HepG2 (cell line): ENCODE data around the gene MORN1. TPM values are rescaled to one million over a fixed set of nuclear protein-coding genes. Genes with fewer than 3 reads are reported as not detected.

ENCODE experiments used
- FOSL1 ChIP-seq: sonication (generic); formaldehyde crosslinking; IDR thresholded peaks from 2 replicates; pipeline ENCODE4 v1.9.0; 2021; ENCODE audit warnings: missing genetic modification reagents, borderline replicate concordance
- GATAD1 ChIP-seq: IDR thresholded peaks from 2 replicates; pipeline ENCODE4 v1.6.1; 2016; ENCODE audit warnings: missing genetic modification reagents, missing compliant biosample characterization
- HMGA1 ChIP-seq: sonication (generic); formaldehyde crosslinking; conservative IDR thresholded peaks from 2 replicates; pipeline ENCODE4 v1.4.0; 2020; ENCODE audit warnings: missing genetic modification reagents
- ISL2 ChIP-seq: sonication (generic); formaldehyde crosslinking; IDR thresholded peaks from 2 replicates; pipeline ENCODE4 v1.5.0; 2020; ENCODE audit warnings: missing genetic modification reagents
- MAF1 ChIP-seq: sonication (generic); formaldehyde crosslinking; IDR thresholded peaks from 2 replicates; pipeline ENCODE4 v1.5.0; 2020; ENCODE audit warnings: missing genetic modification reagents, borderline replicate concordance
- MAFK ChIP-seq, 2 experiments: IDR thresholded peaks in 1 of 2; conservative IDR thresholded peaks in 1 of 2; 2 replicates each; pipeline ENCODE4 v1.6.1; 2011; ENCODE audit warnings: improper control_type of control experiment in 2 of 2, low read length in 2 of 2
- NR1H2 ChIP-seq: sonication (generic); formaldehyde crosslinking; IDR thresholded peaks from 2 replicates; pipeline ENCODE4 v1.8.1; 2022; ENCODE audit warnings: low read depth, missing genetic modification reagents, borderline replicate concordance
- REL ChIP-seq: sonication (generic); formaldehyde crosslinking; conservative IDR thresholded peaks from 2 replicates; pipeline ENCODE4 v1.8.0; 2022; ENCODE audit warnings: mild to moderate bottlenecking, missing genetic modification reagents, moderate library complexity
- RFXANK ChIP-seq: IDR thresholded peaks from 2 replicates; pipeline ENCODE4 v1.6.1; 2016
- RXRA ChIP-seq: sonication (generic); formaldehyde crosslinking; IDR thresholded peaks from 2 replicates; pipeline ENCODE4 v1.5.1; 2020; ENCODE audit warnings: missing genetic modification reagents
- TOE1 ChIP-seq: sonication (generic); formaldehyde crosslinking; IDR thresholded peaks from 2 replicates; pipeline ENCODE4 v1.4.0; 2020; ENCODE audit warnings: mild to moderate bottlenecking, missing genetic modification reagents
- ZBTB7B ChIP-seq: sonication (generic); formaldehyde crosslinking; IDR thresholded peaks from 2 replicates; pipeline ENCODE4 v1.4.0; 2020; ENCODE audit warnings: missing genetic modification reagents
- ZFX ChIP-seq: sonication (generic); formaldehyde crosslinking; IDR thresholded peaks from 2 replicates; pipeline ENCODE4 v1.4.0; 2020; ENCODE audit warnings: mild to moderate bottlenecking, low read depth, missing genetic modification reagents, moderate library complexity
- ZNF44 ChIP-seq: sonication (generic); formaldehyde crosslinking; IDR thresholded peaks from 2 replicates; pipeline ENCODE4 v1.5.1; 2020; ENCODE audit warnings: mild to moderate bottlenecking, missing genetic modification reagents
- ZNF746 ChIP-seq: sonication (generic); formaldehyde crosslinking; IDR thresholded peaks from 2 replicates; pipeline ENCODE4 v1.8.0; 2022; ENCODE audit warnings: mild to moderate bottlenecking, missing genetic modification reagents
- ZNF749 ChIP-seq: sonication (generic); formaldehyde crosslinking; IDR thresholded peaks from 2 replicates; pipeline ENCODE4 v1.8.0; 2022; ENCODE audit warnings: mild to moderate bottlenecking, missing genetic modification reagents, moderate library complexity, borderline replicate concordance
- ZNF75D ChIP-seq: sonication (generic); formaldehyde crosslinking; IDR thresholded peaks from 2 replicates; pipeline ENCODE4 v1.8.1; 2023; ENCODE audit warnings: missing genetic modification reagents, mild to moderate bottlenecking, borderline replicate concordance
- ZSCAN9 ChIP-seq: IDR thresholded peaks from 2 replicates; pipeline ENCODE4 v1.6.1; 2016; ENCODE audit warnings: borderline replicate concordance
- polyA plus RNA-seq, 8 experiments: library from polyadenylated mRNA; depleted of rRNA in 3 of 8; stranded (reverse) in 7 of 8; unstranded in 1 of 8; fragments of >200 nt; fragmentation: Illumina TruSeq in 4 of 8; extraction: Trizol in 4 of 8; gene quantifications; 2 replicates each; pipeline versions ENCODE4 v1.2.1 to v1.2.3, GENCODE V29; 2011 to 2016; ENCODE audit warnings: low read depth in 4 of 8, missing spikeins in 1 of 8, mixed read lengths in 1 of 8; ENCODE audit not compliant: insufficient read depth in 1 of 8
- total RNA-seq, 5 experiments: library from RNA; depleted of rRNA; stranded (reverse); fragments of >200 nt; fragmentation: Illumina TruSeq; extraction: Trizol; gene quantifications; 2 replicates each; pipeline ENCODE4 v1.2.3, GENCODE V29; 2016; ENCODE audit warnings: low read depth in 1 of 5
- TF ChIP-seq, protein P1 (sequence below): sonication (generic); formaldehyde crosslinking; IDR thresholded peaks from 2 replicates; pipeline ENCODE4 v1.9.0; 2022; ENCODE audit warnings: low read depth, missing genetic modification reagents
- TF ChIP-seq, protein P2 (sequence below): sonication (generic); formaldehyde crosslinking; IDR thresholded peaks from 2 replicates; pipeline ENCODE4 v1.5.0; 2020; ENCODE audit warnings: mild to moderate bottlenecking, missing genetic modification reagents, moderate library complexity
- TF ChIP-seq, protein P3 (sequence below): sonication (generic); formaldehyde crosslinking; IDR thresholded peaks from 2 replicates; pipeline ENCODE4 v1.5.0; 2020; ENCODE audit warnings: mild to moderate bottlenecking, missing genetic modification reagents, borderline replicate concordance

The MORN1 gene
- total and polyA plus RNA-seq, 2 of the 13 experiments (the other 11 are each of a cell fraction or from before 2014, with no cell fraction given): 3.1 to 6.5 TPM

DNA sequence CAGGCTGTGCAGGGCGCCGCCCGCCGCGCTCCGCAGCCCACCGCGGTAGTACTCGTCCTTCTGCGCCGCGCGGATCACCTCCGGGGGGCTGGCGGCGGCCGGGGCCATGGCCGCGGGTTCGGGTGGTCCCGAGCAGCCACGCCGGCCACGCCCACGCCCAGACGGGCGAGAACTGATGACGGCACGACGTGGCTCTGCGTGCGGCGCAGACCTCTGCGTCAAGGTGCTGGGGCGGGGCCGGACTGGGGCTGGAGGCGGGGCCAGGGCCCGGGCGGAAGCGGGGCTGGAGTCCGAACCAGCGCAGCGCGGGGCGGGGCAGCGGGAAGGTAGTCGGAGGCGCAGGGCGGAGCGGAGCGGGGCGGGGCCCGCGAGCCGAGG is 21.0 kb upstream of the MORN1 start, which contains the start of gene PEX10 (continued):
- TF ChIP-seq GATAD1 (CRISPR knock-in tag) (peak; percentile 95), ZSCAN9 (CRISPR knock-in tag) (no peak), ISL2 (no peak), MAF1 (CRISPR knock-in tag) (no peak), ZNF749 (CRISPR knock-in tag) (no peak), HMGA1 (CRISPR knock-in tag) (no peak), RFXANK (CRISPR knock-in tag) (no peak), ZFX (peak; percentile 69; the same call in 1 of the 2 replicates), RXRA (CRISPR knock-in tag) (no peak), NR1H2 (CRISPR knock-in tag) (no peak; the same call in 1 of the 2 replicates), MAFK (conservative IDR thresholded peaks at IDR 0.05 in 1 of 2, IDR thresholded peaks at IDR 0.05 in 1 of 2; ENCODE audit: low read length in 2 of 2) (no peak), TOE1 (no peak), FOSL1 (CRISPR knock-in tag) (0 out of 2 replicates have a peak, but pooled peaks have one; percentile 1), ZNF75D (CRISPR knock-in tag) (no peak), REL (CRISPR knock-in tag) (0 out of 2 replicates have a peak, but pooled peaks have one; percentile 9), ZNF746 (peak; percentile 3; the same call in 1 of the 2 replicates), ZNF44 (CRISPR knock-in tag) (no peak), ZBTB7B (CRISPR knock-in tag) (peak; percentile 46; the same call in 1 of the 2 replicates)
- TF ChIP-seq, protein P1, sequence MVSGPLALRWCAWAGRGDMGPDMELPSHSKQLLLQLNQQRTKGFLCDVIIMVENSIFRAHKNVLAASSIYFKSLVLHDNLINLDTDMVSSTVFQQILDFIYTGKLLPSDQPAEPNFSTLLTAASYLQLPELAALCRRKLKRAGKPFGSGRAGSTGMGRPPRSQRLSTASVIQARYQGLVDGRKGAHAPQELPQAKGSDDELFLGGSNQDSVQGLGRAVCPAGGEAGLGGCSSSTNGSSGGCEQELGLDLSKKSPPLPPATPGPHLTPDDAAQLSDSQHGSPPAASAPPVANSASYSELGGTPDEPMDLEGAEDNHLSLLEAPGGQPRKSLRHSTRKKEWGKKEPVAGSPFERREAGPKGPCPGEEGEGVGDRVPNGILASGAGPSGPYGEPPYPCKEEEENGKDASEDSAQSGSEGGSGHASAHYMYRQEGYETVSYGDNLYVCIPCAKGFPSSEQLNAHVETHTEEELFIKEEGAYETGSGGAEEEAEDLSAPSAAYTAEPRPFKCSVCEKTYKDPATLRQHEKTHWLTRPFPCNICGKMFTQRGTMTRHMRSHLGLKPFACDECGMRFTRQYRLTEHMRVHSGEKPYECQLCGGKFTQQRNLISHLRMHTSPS (CRISPR knock-in tag): no peak
- TF ChIP-seq, protein P2, sequence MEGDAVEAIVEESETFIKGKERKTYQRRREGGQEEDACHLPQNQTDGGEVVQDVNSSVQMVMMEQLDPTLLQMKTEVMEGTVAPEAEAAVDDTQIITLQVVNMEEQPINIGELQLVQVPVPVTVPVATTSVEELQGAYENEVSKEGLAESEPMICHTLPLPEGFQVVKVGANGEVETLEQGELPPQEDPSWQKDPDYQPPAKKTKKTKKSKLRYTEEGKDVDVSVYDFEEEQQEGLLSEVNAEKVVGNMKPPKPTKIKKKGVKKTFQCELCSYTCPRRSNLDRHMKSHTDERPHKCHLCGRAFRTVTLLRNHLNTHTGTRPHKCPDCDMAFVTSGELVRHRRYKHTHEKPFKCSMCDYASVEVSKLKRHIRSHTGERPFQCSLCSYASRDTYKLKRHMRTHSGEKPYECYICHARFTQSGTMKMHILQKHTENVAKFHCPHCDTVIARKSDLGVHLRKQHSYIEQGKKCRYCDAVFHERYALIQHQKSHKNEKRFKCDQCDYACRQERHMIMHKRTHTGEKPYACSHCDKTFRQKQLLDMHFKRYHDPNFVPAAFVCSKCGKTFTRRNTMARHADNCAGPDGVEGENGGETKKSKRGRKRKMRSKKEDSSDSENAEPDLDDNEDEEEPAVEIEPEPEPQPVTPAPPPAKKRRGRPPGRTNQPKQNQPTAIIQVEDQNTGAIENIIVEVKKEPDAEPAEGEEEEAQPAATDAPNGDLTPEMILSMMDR (CRISPR knock-in tag): no peak
- TF ChIP-seq, protein P3, sequence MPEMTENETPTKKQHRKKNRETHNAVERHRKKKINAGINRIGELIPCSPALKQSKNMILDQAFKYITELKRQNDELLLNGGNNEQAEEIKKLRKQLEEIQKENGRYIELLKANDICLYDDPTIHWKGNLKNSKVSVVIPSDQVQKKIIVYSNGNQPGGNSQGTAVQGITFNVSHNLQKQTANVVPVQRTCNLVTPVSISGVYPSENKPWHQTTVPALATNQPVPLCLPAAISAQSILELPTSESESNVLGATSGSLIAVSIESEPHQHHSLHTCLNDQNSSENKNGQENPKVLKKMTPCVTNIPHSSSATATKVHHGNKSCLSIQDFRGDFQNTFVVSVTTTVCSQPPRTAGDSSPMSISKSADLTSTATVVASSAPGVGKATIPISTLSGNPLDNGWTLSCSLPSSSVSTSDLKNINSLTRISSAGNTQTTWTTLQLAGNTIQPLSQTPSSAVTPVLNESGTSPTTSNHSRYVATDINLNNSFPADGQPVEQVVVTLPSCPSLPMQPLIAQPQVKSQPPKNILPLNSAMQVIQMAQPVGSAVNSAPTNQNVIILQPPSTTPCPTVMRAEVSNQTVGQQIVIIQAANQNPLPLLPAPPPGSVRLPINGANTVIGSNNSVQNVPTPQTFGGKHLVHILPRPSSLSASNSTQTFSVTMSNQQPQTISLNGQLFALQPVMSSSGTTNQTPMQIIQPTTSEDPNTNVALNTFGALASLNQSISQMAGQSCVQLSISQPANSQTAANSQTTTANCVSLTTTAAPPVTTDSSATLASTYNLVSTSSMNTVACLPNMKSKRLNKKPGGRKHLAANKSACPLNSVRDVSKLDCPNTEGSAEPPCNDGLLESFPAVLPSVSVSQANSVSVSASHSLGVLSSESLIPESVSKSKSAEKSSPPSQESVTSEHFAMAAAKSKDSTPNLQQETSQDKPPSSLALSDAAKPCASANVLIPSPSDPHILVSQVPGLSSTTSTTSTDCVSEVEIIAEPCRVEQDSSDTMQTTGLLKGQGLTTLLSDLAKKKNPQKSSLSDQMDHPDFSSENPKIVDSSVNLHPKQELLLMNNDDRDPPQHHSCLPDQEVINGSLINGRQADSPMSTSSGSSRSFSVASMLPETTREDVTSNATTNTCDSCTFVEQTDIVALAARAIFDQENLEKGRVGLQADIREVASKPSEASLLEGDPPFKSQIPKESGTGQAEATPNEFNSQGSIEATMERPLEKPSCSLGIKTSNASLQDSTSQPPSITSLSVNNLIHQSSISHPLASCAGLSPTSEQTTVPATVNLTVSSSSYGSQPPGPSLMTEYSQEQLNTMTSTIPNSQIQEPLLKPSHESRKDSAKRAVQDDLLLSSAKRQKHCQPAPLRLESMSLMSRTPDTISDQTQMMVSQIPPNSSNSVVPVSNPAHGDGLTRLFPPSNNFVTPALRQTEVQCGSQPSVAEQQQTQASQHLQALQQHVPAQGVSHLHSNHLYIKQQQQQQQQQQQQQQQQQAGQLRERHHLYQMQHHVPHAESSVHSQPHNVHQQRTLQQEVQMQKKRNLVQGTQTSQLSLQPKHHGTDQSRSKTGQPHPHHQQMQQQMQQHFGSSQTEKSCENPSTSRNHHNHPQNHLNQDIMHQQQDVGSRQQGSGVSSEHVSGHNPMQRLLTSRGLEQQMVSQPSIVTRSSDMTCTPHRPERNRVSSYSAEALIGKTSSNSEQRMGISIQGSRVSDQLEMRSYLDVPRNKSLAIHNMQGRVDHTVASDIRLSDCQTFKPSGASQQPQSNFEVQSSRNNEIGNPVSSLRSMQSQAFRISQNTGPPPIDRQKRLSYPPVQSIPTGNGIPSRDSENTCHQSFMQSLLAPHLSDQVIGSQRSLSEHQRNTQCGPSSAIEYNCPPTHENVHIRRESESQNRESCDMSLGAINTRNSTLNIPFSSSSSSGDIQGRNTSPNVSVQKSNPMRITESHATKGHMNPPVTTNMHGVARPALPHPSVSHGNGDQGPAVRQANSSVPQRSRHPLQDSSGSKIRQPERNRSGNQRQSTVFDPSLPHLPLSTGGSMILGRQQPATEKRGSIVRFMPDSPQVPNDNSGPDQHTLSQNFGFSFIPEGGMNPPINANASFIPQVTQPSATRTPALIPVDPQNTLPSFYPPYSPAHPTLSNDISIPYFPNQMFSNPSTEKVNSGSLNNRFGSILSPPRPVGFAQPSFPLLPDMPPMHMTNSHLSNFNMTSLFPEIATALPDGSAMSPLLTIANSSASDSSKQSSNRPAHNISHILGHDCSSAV (CRISPR knock-in tag): no peak
